Prostate gland (tissue), 2 donors: ENCODE results near the gene PARG.

ENCODE experiments used
- POLR2A ChIP-seq: fragments of 450-650 bp; IDR thresholded peaks from one replicate; pipeline ENCODE4 v1.6.1; 2016; ENCODE audit warnings: antibody characterized with exemption, mild to moderate bottlenecking
- POLR2AphosphoS5 ChIP-seq: sonication (generic); formaldehyde crosslinking; IDR thresholded peaks from one replicate; pipeline ENCODE4 v1.6.1; 2017; ENCODE audit warnings: antibody characterized with exemption
- TF ChIP-seq, protein P1 (sequence below), 4 experiments: fragments of 200-600 bp in 2 of 4; fragments of 450-650 bp in 2 of 4; sonication (generic) in 2 of 4; IDR thresholded peaks; 1 replicate in 3 of 4; 2 replicates in 1 of 4; pipeline ENCODE4 v1.5.1; 2016 to 2019; ENCODE audit warnings: antibody characterized with exemption in 4 of 4, mild to moderate bottlenecking in 2 of 4, moderate library complexity in 2 of 4

DNA sequence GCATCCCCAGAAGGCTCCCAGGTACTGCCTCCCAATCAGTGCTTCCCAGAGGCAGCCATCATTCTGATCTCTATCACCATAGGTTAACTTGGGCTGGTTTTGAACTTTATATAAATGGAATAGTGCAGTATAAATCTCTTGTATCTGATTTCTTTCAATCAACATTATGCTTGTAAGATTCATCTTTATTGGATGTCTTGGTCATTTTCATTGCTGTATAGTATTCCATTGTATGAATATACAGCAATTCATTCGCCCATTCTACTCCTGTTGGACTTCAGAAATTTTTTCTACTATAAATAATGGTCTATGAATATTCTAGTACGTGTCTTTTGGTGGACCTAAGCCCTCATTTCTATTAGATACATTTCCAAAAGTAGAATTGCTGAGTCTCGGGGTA lies 163.6 kb downstream of the PARG start:
- TF ChIP-seq, protein P1, sequence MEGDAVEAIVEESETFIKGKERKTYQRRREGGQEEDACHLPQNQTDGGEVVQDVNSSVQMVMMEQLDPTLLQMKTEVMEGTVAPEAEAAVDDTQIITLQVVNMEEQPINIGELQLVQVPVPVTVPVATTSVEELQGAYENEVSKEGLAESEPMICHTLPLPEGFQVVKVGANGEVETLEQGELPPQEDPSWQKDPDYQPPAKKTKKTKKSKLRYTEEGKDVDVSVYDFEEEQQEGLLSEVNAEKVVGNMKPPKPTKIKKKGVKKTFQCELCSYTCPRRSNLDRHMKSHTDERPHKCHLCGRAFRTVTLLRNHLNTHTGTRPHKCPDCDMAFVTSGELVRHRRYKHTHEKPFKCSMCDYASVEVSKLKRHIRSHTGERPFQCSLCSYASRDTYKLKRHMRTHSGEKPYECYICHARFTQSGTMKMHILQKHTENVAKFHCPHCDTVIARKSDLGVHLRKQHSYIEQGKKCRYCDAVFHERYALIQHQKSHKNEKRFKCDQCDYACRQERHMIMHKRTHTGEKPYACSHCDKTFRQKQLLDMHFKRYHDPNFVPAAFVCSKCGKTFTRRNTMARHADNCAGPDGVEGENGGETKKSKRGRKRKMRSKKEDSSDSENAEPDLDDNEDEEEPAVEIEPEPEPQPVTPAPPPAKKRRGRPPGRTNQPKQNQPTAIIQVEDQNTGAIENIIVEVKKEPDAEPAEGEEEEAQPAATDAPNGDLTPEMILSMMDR (IDR thresholded peaks at IDR 0.05): no peak
- TF ChIP-seq POLR2A (no peak), POLR2AphosphoS5 (no peak)
